Stimulated activated CD4-positive, alpha-beta T cell treated with anti-CD3 and anti-CD28 coated beads, Interleukin-15, amount 100 ng/mL, for 24 hours (primary cell): ENCODE results near the gene BHLHE23.
A peak's percentile ranks its signal among the peaks of the same experiment; 100 is the strongest.

Experiments used
- DNase-seq: peaks from one replicate; pipeline ENCODE4 v3.0.0-alpha.2; 2020

The BHLHE23 gene

GRCh38 chr20:63024573-63025392 lies 18.0 kb upstream of the BHLHE23 start:
- no peak for DNase-seq

GRCh38 chr20:63023936-63024571 lies 17.3 kb upstream of the BHLHE23 start:
- no peak for DNase-seq

GRCh38 chr20:63023071-63023935 lies 16.5 kb upstream of the BHLHE23 start:
- DNase-seq: no peak

GRCh38 chr20:63022501-63022900 lies 15.7 kb upstream of the BHLHE23 start:
- DNase-seq: no peak

GRCh38 chr20:63021356-63022321 lies 14.9 kb upstream of the BHLHE23 start:
- DNase-seq: no peak

GRCh38 chr20:63020681-63021080 lies 13.9 kb upstream of the BHLHE23 start:
- no peak for DNase-seq

GRCh38 chr20:63017826-63018411 lies 11.2 kb upstream of the BHLHE23 start:
- no peak for DNase-seq

GRCh38 chr20:63017076-63017825 lies 10.5 kb upstream of the BHLHE23 start:
- DNase-seq: no peak

GRCh38 chr20:63016514-63017075 lies 9.8 kb upstream of the BHLHE23 start:
- DNase-seq: no peak

- DNase-seq: no peak
These were observed 9.0 kb upstream of the BHLHE23 start for GRCh38 chr20:63015662-63016361.

- DNase-seq: no peak
These were observed 8.4 kb upstream of the BHLHE23 start for GRCh38 chr20:63015147-63015661.

GRCh38 chr20:63014710-63015109 lies 7.9 kb upstream of the BHLHE23 start:
- DNase-seq: no peak

- DNase-seq: no peak
These were observed 7.5 kb upstream of the BHLHE23 start for GRCh38 chr20:63014287-63014686.

GRCh38 chr20:63013207-63013606 lies 6.4 kb upstream of the BHLHE23 start:
- no peak for DNase-seq

GRCh38 chr20:63011798-63012197 lies 5.0 kb upstream of the BHLHE23 start:
- DNase-seq: no peak

GRCh38 chr20:63009988-63010769 lies 3.4 kb upstream of the BHLHE23 start:
- peak; percentile 82 for DNase-seq

GRCh38 chr20:63009045-63009961 lies 2.5 kb upstream of the BHLHE23 start:
- DNase-seq: peak; percentile 88

- DNase-seq: peak; percentile 13
These were observed 1.8 kb upstream of the BHLHE23 start for GRCh38 chr20:63008541-63009044.
